Epidermal melanocyte (primary cell): Measurements from ENCODE around the gene PCSK1.
"Not testable (repeated sequence)": the region's sequence is repeated elsewhere in the genome, so short reads cannot be mapped to it uniquely, and the experiment has no call there.

ENCODE experiments used
- DNase-seq: peaks from one replicate; pipeline ENCODE4 v3.0.0; 2011; ENCODE audit warnings: low spot score; ENCODE audit not compliant: insufficient read length

The PCSK1 gene

GRCh38 chr5:96427824-96428223 is 5.2 kb downstream of the PCSK1 start:
- DNase-seq, result no peak

DNA sequence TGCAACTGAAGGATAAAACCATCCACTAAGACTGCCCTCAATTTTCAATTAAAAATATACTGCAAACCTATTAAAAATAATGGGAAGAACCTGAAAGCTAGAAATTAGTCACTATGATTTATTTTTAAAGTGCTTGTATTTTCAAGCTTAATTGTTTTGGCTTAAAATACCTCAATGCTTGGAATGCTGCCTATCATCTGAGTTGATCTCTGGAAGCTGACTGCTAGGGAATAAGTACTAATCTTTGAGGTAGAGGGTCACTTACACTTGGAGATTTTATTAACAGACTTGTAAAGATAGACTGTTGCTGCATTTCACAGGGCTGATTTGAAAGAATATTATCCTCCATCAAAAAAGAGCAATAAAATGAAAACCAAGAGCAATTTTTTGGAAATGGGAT is 6.2 kb downstream of the PCSK1 start:
- DNase-seq, result no peak

DNA sequence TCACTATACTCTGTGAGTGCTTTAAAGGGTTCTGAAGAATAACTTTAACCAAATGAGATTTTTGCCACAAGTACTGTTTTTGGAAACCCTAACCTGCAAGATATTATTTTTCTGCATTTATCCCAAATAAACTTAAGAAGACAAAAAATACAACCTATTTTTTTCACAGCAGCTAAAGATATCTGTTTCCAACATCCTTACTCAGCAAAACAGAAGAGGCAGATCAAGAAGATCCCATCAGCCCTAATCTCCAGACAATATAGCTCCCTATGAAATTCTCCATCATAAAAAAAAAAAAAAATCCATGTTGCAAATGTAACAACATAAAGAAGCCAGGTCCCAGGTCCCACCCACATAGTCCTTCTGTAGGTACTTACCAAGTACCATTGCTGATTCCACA is 7.6 kb downstream of the PCSK1 start:
- DNase-seq, result no peak

DNA sequence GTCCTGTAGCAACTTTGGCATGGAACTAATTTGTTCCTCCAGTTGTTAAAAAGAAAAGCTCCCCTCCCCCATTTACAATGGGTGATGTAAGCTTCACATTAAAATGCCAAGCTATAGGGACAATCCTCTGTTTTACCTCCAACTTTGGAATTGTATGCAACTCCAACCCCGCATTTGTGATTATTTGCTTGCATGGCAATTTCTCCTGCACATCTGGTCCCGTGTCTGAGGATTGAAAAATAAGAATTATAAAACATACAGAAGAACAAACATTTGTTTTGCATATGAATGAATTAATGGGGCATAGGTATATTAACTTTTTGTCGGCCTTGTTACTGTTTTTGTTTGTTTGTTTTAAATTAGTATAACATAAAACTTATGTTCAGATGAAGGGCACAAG is 17.2 kb downstream of the PCSK1 start:
- no peak for DNase-seq

DNA sequence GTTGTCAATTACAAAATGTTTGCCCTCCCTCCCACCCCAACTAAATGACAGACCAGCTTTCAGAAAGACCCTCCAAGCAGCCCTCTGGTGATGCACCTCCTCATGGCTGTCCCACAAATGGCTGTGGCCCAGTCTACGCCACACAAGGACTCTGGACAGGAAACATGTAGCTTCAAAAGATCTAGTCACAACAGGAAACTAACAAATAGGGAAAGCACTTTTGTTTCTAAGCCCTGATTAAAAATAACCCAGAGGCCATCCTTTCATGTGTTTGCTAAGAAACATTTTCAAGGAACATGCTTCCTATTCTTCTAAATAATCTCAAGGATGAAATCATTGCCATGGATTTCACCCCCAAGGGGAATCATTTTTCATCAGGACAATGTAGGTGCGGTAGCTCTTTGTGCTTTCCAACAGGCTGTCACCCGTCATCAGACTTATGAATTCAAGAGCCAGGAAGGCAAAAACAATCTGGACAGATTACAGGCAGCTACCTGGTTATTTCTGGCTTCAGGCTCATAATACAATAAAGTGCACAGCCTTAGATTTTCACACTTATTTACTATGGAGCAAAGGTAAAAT is 20.1 kb downstream of the PCSK1 start:
- no peak for DNase-seq

GRCh38 chr5:96410013-96410412 is 23.0 kb downstream of the PCSK1 start:
- no peak for DNase-seq

DNA sequence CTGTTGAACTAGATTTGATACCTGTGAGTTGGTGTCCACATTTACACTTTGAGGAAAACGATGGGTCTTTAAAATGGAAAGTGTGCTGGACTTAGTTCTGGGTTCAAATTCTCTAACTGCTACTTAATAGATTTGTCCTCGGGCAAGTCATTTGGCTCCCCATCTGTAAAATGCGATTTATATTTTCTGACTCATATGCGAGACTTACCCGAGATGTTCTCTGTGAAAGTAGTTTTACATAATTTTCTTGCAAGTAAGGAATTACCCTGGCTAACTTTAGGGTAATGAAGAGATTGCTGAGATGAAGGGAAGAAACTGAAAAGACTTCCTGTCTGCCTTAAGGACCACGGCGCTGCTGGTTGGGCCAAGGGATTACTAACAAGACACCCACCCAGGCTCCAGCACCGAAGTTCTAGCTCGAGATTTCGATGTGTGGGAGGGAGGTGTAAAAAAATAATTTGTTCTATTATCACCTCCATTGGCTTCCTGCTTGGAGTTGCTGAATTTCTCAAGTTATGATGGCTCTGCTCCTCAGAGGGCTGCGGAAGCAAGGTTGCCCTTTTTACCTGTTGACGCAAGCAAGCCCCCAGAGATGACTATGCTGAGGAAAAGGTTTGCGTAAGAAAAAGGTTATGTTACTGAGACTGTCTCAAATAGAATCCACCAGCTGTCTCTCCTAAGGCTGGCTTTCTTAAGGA is 24.1 kb downstream of the PCSK1 start:
- DNase-seq, result no peak

DNA sequence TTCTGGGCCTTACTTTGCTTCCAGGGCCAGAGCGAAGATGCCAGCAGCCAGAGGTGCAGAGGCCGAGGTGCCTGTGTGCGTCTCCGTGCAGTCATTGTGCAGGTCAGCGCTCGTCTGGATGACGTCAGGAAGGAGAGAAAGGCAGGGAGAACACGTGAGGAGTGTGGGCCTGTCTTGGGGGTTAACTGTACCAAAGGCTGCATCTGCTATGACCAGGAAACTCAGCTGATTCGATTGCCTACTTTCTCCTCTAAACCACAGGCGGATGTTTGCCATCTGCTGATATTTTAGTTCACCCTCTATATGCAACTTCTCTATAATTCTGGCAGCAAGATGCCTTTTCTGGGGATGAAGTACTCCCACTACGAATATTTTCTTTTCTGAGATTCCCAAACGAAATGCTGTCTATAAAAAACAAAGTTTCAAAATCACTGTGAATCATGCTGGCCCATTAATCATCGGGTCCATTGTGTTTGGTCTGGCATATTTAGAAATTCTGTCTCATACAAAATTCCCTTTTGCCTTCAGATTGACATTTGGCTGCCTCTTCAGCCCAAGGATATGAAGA is 24.8 kb downstream of the PCSK1 start:
- no peak for DNase-seq

DNA sequence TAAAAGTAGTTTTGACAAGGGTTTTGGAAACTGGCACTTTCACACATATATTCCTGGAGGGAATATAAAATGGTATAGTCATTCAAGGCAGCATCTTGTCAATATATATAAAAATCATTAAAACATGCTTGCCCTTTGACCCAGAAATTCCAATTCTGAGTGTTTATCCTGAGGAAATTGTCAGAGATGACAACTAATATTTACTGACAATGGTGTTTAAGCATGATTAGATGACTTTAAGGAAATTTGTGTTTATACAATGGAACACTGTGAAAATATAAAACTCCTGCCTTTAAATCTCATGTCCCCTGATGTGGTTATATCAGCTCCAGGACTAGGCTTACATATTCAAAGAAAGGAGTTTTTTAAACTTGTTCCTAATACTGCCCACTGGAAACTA is 25.6 kb downstream of the PCSK1 start:
- no peak for DNase-seq

DNA sequence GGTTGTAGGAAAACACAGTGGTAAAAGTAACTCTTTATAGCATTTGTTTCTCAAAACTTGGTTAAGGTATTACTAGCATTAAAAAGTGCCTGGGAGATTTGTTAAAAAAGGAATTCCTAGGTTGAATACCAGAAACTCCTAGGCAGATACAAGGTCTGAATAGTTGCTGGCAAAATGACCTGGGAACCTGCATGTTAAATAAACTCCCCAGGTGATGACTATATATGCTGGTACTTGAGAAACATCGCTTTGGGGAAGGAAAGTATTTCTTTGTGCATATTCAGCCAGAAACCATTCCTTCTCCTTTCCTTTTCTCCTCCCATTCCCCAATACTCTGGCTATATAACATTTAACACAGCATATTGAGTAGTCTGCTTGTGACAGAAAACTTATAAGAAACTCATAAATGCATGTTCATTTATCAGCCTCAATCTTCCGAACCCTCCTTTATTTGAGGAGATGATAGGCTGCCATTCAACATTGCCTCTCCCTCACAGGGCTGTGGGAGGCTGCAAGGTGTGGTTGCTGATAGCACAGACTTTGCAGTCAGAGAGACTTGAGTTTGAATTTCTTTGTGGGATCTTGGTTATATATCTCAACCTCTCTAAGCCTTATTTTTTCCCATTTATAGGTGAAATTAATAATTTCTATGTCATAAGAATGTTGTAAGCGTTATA is 28.7 kb downstream of the PCSK1 start:
- no peak for DNase-seq

DNA sequence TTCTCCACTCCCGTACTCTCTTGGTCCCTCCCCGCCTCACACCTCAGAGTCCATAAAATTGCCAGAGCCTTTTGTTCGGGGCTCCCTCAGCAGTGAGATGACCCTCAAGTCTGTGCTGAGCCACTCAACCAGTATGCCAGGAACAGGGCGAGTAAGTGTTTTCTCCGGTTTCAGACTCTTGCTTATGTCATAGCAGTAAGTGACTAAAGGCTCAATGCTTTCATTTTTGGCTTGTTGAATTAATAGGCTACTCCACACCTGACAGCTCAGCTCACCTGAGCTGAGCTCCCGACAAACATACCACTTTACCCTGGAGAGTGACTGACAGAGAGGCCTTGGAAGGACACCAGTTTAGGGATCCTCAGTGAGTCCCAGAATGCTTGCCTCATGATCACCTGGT is 30.5 kb downstream of the PCSK1 start:
- no peak for DNase-seq

- no peak for DNase-seq
Observed at GRCh38 chr5:96396878-96397277, 36.2 kb downstream of the PCSK1 start.

DNA sequence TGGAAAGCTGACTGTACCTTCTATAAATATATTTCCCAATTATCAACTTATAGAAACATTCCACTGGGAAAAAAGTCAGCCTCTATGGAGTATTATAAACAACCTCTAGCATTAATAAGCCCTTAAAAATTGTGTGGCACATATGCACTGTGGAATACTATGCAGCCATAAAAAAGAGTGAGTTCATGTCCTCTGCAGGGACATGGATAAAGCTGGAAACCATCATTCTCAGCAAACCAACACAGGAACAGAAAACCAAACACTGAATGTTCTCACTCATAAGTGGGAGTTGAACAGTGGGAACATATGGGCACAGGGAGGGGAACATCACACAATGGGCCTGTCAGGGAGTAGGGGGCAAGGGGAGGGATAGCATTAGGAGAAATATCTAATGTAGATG is 37.8 kb downstream of the PCSK1 start:
- DNase-seq, result not testable (repeated sequence)

- no peak for DNase-seq
Observed at GRCh38 chr5:96391921-96392320, 41.1 kb downstream of the PCSK1 start.

DNA sequence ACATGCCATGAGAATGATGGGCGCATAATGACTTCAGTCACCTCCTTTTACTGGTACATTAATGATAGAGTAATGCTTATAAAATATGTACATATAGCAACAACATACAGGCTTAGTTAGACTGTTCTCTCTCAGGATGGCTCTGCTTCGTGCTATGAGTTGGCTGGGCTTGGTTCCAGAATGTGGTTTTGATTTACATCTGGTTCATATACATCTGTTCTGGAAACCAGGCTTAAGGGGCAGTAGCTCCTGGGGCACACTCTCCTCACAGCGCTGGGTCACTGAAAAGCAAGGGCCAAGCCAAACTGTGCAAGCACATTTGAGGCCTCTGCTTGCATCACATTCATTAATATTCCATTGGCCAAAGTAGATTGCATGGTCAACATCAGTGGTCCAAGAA is 44.9 kb downstream of the PCSK1 start:
- no peak for DNase-seq

GRCh38 chr5:96387616-96388015 is 45.4 kb downstream of the PCSK1 start:
- no peak for DNase-seq

GRCh38 chr5:96385538-96385937 is 47.5 kb downstream of the PCSK1 start:
- no peak for DNase-seq

DNA sequence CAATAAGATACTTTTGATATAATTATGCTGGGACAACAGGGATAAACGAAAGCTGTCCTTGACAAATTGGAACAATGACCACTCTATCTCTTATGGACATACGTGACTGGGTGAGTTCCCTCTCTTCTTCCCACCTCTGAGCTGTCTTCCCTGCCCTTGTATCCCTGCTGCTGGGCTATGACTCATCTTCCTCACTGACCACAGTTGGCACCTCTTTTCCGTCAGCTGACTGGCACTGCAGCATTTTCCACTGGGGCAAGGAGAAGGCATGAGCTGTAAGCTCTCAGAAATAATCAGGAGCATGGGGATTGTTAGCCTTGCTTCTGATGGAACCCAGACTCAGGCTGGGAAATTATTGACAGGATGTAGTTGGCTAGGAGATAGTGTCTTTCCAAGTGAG is 48.7 kb downstream of the PCSK1 start:
- DNase-seq, result no peak

- DNase-seq, result no peak
Observed at GRCh38 chr5:96381526-96381925, 51.5 kb downstream of the PCSK1 start.

- DNase-seq, result no peak
Observed at GRCh38 chr5:96379896-96380295, 53.2 kb downstream of the PCSK1 start.

DNA sequence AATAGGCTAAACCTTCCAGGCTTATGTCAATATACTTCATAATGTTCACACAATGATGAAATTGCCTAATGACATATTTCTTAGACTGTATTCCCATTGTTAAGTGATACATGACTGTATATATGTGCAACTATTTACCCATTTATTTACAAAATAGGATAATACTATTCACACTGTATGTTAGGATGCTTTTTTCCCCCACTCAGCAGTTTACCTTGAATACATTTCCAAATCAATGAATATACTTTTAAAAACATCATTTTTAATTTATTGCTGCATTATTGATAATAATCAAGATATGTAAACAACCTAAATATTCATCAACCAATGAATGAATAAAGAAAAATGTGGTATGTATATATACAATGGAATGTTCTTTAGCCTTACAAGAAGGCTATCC is 55.5 kb downstream of the PCSK1 start:
- DNase-seq, result no peak

- DNase-seq, result no peak
Observed at GRCh38 chr5:96377167-96377566, 55.9 kb downstream of the PCSK1 start.

DNA sequence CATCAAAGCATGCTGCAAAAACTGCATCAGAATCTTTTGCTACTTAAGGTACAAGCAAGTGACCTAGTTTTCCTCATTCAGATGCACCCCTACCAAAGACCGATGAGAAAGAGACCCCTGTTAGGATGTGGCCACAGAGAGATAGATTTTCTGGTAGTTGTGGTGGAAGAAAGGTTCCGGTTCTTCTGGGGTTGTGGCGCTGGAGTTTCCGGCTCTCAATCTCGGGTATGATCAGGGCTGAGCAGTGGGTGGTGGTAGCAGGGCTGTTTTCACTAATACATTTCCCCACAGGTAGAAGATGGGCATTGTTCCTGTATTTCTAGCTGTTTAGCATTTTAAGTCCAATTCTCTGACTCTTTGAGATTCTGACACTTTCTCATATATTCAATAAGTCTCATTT is 58.4 kb downstream of the PCSK1 start:
- DNase-seq, result no peak
